LNCaP clone FGC (cell line): ENCODE results near the gene TMEM44.

Experiments used
- DNase-seq: peaks from one replicate; pipeline ENCODE4 v3.0.0-alpha.2; 2011; ENCODE audit warnings: low read depth
- H3K4me3 ChIP-seq: 2 replicates; pipeline ENCODE4 v1.5.1; 2011; ENCODE audit warnings: mild to moderate bottlenecking, low read depth, low read length, control low read depth
- TF ChIP-seq, protein P1 (sequence below): IDR thresholded peaks from 2 replicates; pipeline ENCODE4 v1.5.1; 2012; ENCODE audit warnings: mild to moderate bottlenecking; ENCODE audit not compliant: control insufficient read depth, insufficient read depth; ENCODE audit errors: extremely low read depth

Gene TMEM44

DNA sequence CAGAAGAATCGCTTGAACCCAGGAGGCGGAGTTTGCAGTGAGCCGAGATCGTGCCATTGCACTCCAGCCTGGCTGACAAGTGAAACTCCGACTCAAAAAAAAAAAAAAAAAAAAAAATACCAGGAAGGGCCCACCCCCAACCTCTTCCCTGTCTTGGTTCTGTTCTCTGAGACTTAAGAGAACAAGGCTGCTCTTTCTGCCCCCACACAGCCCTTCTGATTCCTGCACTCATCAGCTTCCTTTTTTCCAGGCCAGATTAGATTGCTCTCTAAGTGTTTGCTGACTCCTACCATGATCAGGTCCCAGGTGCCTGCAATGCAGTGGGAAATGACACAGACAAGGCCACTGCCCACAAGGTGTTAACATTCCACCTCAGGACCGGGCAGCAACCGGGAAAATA is 13.0 kb downstream of the TMEM44 start:
- DNase-seq, result no peak
- TF ChIP-seq, protein P1, sequence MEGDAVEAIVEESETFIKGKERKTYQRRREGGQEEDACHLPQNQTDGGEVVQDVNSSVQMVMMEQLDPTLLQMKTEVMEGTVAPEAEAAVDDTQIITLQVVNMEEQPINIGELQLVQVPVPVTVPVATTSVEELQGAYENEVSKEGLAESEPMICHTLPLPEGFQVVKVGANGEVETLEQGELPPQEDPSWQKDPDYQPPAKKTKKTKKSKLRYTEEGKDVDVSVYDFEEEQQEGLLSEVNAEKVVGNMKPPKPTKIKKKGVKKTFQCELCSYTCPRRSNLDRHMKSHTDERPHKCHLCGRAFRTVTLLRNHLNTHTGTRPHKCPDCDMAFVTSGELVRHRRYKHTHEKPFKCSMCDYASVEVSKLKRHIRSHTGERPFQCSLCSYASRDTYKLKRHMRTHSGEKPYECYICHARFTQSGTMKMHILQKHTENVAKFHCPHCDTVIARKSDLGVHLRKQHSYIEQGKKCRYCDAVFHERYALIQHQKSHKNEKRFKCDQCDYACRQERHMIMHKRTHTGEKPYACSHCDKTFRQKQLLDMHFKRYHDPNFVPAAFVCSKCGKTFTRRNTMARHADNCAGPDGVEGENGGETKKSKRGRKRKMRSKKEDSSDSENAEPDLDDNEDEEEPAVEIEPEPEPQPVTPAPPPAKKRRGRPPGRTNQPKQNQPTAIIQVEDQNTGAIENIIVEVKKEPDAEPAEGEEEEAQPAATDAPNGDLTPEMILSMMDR, result no peak
- H3K4me3 ChIP-seq, result no peak overlapping the region

DNA sequence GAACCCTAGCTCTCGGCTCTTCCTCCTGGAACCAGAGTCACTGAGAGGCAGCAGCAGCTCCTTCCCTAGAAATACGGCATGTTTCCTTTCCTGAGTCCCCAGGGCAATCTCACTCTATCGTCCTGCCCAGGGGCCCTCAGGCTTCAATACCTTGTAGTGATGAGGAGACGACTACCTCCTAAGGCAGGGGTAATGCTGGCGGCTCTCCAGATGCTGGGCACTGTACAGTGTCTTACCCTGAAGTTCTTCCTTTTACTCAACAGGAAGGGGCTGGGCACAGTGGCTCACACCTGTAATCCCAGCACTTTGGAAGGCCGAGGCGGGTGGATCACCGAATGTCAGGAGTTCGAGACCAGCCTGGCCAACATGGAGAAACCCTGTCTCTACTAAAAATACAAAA is 13.5 kb downstream of the TMEM44 start:
- H3K4me3 ChIP-seq, result no peak overlapping the region
- TF ChIP-seq, protein P1, result no peak
- DNase-seq, result no peak

DNA sequence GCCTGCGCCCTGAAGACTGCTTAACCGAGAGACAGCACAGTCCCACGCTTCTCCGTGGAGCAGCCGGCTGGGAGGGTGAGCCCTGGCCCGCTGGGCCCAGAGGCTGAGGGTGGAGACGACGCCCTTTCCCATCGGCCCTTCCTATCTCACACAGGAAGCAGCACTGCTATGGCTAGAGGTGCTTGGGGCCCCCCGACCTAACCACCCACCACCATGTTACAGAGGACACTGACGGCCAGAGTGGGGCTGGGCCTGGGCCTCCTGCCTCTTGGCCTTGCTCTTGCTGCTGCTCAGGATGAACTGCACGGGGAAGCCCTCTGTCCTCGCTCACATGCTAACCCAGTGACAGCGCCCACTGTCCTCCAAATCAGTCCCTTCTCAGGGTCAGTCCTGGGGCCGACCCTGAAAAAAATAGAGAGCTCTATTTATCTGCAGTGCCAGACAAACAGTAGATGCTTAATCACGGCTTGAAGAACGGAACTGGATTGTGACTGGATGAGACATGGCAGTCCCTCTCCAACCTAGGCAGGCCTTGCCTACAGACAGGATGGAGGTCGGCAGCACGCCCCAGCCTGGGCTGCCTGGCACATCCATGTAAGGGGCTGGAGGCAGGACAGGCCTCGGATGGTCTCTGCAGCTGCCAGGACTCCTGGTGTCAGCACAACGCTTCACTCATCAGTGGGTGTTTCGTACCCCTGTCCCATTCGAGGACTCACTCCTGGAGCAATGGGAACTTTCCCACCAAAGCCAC is 14.2 kb downstream of the TMEM44 start:
- TF ChIP-seq, protein P1, result no peak
- no peak for DNase-seq
- H3K4me3 ChIP-seq, result no peak overlapping the region

DNA sequence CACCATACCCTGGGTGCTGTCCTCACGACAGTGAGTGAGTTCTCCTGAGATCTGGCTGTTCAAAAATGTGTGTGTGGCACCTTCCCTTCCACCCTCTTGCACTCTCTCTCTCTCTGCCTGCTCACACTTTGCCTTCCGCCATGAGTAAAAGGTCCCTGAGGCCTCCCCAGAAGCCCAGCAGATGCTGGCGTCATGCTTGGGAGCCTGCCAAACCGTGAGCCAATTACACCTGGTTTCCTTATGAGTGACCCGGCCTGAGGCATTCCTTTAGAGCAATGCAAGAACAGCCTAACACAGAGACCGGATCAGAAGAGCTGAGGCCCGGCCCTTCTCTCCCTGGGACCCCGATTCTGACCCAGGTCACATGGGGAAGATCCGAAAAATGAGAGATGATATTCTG is 15.4 kb downstream of the TMEM44 start:
- H3K4me3 ChIP-seq, result no peak overlapping the region
- TF ChIP-seq, protein P1, result no peak
- DNase-seq, result no peak

DNA sequence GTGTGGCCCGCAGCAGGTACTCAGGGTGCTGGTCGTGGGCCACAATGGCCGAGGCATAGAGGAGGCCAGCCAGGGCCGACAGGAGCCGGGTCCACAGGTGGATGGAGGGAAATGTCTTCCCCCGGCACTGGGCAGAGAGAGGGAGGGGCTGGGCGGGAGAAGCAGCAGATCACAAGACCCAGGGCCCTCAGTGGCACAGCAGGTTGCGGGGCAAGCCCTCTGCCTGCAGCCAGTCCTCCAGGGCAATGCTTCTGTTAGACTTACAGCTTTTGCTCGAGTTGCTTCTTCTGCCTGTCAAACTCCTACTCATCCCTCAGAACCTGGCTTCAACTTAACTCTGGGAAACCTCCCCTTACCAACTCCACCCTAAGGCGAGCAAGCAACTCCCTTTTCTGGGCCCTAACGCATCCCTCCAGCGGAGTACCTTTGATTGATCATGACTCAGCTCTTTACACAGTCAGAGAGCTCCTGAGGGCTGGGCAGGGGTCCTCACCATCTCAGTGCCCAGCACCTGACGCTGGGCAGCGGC is 16.0 kb downstream of the TMEM44 start:
- no peak for DNase-seq
- H3K4me3 ChIP-seq, result no peak overlapping the region
- TF ChIP-seq, protein P1, result no peak

DNA sequence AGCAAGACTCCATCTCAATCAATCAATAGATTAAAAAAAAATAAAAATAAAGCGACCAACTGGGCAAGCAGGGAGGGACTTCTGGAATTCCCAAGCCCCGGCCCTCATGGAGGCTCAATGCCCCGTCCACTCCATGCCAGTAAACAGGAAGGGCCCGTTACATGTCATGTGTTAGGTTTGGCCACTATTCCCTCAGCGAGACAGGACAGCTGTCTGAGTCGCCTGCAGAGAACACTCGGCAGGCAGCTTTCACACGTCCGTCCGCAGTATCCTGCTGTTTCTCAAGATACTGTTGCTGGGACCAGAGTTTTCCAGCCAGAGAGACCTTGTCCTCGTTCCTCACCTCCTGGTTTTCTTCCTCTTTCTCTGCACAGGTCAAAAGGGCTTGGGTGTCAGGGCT is 18.0 kb downstream of the TMEM44 start:
- H3K4me3 ChIP-seq, result no peak overlapping the region
- TF ChIP-seq, protein P1, result no peak
- DNase-seq, result no peak

DNA sequence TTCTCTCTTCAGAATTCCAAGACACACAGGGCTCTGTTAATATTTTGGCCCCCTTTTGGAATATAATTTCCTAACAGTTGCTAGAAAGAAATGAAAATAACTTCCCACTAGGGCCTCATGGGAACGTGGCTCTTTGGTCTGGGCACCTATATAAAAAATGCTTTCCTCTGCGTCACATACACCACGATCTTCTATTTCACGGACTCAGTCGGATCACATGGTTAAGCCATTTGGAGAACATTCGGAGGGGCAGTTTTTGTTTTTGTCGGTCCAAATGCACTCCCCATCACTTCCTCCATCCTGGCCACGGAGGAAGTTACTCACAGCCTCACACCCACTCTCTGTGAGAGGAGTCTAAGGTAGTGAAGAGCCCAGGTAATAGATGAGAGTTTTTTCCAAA is 21.0 kb downstream of the TMEM44 start:
- DNase-seq, result no peak
- TF ChIP-seq, protein P1, result no peak
- no peak overlapping the region for H3K4me3 ChIP-seq
